Adrenal gland (tissue), 19 donors: ENCODE results near the gene PDLIM3. TPM values are rescaled to one million over a fixed set of nuclear protein-coding genes. Genes with fewer than 3 reads are reported as not detected.

Experiments
- DNase-seq, 7 donors: peaks; one replicate each; pipeline ENCODE4 v3.0.0-alpha.2; 2019 to 2020
- H3K27ac ChIP-seq, 5 donors: fragments of 200-600 bp; sonication (generic) in 4 of 5; 1 replicate in 3 of 5; 2 replicates in 2 of 5; pipeline versions ENCODE4 v1.5.1 to v1.8.0; 2016 to 2020; ENCODE audit warnings: mild to moderate bottlenecking in 1 of 5
- H3K27me3 ChIP-seq: fragments of 200-600 bp; 2 replicates; pipeline ENCODE4 v1.8.0; 2021
- H3K36me3 ChIP-seq, 2 donors: fragments of 200-600 bp; replicated peaks in 1 of 2; 1 replicate in 1 of 2; 2 replicates in 1 of 2; pipeline versions ENCODE4 v1.5.1 to v1.8.0; 2018 to 2022
- H3K4me1 ChIP-seq, 2 donors: fragments of 200-600 bp; replicated peaks in 1 of 2; 1 replicate in 1 of 2; 2 replicates in 1 of 2; pipeline versions ENCODE4 v1.5.1 to v1.8.0; 2018 to 2021
- H3K4me3 ChIP-seq, 4 donors: fragments of 200-600 bp; sonication (generic) in 3 of 4; one replicate each; pipeline ENCODE4 v1.5.1; 2016 to 2018
- H3K9me3 ChIP-seq, 3 donors: fragments of 200-600 bp; sonication (generic) in 1 of 3; replicated peaks in 1 of 3; 1 replicate in 2 of 3; 2 replicates in 1 of 3; pipeline versions ENCODE4 v1.5.1 to v1.8.0; 2016 to 2021
- POLR2A ChIP-seq, 2 donors: fragments of 450-650 bp; IDR thresholded peaks; one replicate each; pipeline ENCODE4 v1.6.1; 2017; ENCODE audit warnings: antibody characterized with exemption in 2 of 2, mild to moderate bottlenecking in 2 of 2, moderate library complexity in 1 of 2
- WGBS, 4 donors: extraction: QIAGEN DNeasy Blood & Tissue Kit in 2 of 4; methylation state at CpG; one replicate each; pipeline versions ENCODE4 v1.1.5 to v1.1.7; 2013 to 2017; 5-methylcytosine and 5-hydroxymethylcytosine counted together
- intact Hi-C, 2 donors: fragments of 100-400 bp; cut with DNase I; formaldehyde crosslinking; loops; one replicate each; pipeline versions ENCODE4 v1.14.1 to v1.15.0; 2022 to 2023
- long read RNA-seq, 10 donors: library from polyadenylated mRNA in 3 of 10; unstranded in 2 of 10; stranded (forward) in 1 of 10; transcript quantifications; one replicate each; pipeline ENCODE4 v2.0.0 and lab custom pipeline, GENCODE V29; 2021 to 2026
- polyA plus RNA-seq, 3 donors: library from polyadenylated mRNA; stranded (reverse); fragments of 200-250 nt in 2 of 3; fragments of 350-450 nt in 1 of 3; fragmentation: Illumina TruSeq in 1 of 3; extraction: RNeasy Lipid Tissue Mini Kit (QIAGEN cat#74804) in 1 of 3; gene quantifications; one replicate each; pipeline ENCODE4 v1.2.3, GENCODE V29; 2013 to 2014
- total RNA-seq, 9 donors: library from RNA; depleted of rRNA in 4 of 9; stranded (reverse); fragments of >200 nt in 4 of 9; fragments of 120-200 nt in 1 of 9; fragmentation: NEBNext Ultra II Directional in 1 of 9; extraction: Animal tissue kit (Norgen Biotek cat#: 25700) in 1 of 9; gene quantifications; one replicate each; pipeline versions ENCODE4 v1.1.0 to v1.2.4, GENCODE V29; 2013 to 2023
- TF ChIP-seq, protein P1 (sequence below), 6 experiments: fragments of 450-650 bp in 4 of 6; fragments of 200-600 bp in 2 of 6; sonication (generic) in 1 of 6; IDR thresholded peaks; 1 replicate in 5 of 6; 2 replicates in 1 of 6; pipeline versions ENCODE4 v1.5.1 to v1.8.0; 2016 to 2021; ENCODE audit warnings: antibody characterized with exemption in 6 of 6, mild to moderate bottlenecking in 2 of 6, moderate library complexity in 1 of 6
- donor health status: healthy with polysubstance abuse.
- donor health status: Bipolar disorder and iron deficiency.
- donor health status: DM: yes; HTN: yes; CAD: no.
- donor health status: DM: no; HTN: no; CAD: no.
- donor health status: DM: no; HTN: no; CAD: no.
- donor health status: DM: yes; HTN: yes; CAD: no.

The PDLIM3 gene
- total RNA-seq (10 to 100 TPM in 1 of 9 donors, 1 to 10 TPM in 8; 2.6 to 22.6 (median 5.2) TPM), polyA plus RNA-seq (10 to 100 TPM in 1 of 3 donors, 1 to 10 TPM in 2; 7.1 to 13.9 (median 8.8) TPM)
- long read RNA-seq, donor 1: 0 reads
- long read RNA-seq, donor 2: 0 reads
- long read RNA-seq, donor 3, partial matches to known transcripts: 0 of 1 reads
- long read RNA-seq, donor 3, other reads (novel, unspliced or antisense): 0 of 1 reads
- long read RNA-seq, donor 4: 0 reads
- long read RNA-seq, donor 5, partial matches to known transcripts: 0 of 4 reads
- long read RNA-seq, donor 5, other reads (novel, unspliced or antisense): 0 of 4 reads
- long read RNA-seq, donor 6, transcript PDLIM3-203 (7 exons, 1,672 nt): major isoform, 5 of 7 reads
- long read RNA-seq, donor 6, partial matches to known transcripts: 0 of 7 reads
- long read RNA-seq, donor 6, other reads (novel, unspliced or antisense): 2 of 7 reads
- long read RNA-seq, donor 7, partial matches to known transcripts: 0 of 2 reads
- long read RNA-seq, donor 7, other reads (novel, unspliced or antisense): 0 of 2 reads
- long read RNA-seq, donor 8, partial matches to known transcripts: 0 of 2 reads
- long read RNA-seq, donor 8, other reads (novel, unspliced or antisense): 0 of 2 reads
- long read RNA-seq, donor 9: 0 reads
- long read RNA-seq, donor 10, partial matches to known transcripts: 0 of 1 reads
- long read RNA-seq, donor 10, other reads (novel, unspliced or antisense): 0 of 1 reads

DNA sequence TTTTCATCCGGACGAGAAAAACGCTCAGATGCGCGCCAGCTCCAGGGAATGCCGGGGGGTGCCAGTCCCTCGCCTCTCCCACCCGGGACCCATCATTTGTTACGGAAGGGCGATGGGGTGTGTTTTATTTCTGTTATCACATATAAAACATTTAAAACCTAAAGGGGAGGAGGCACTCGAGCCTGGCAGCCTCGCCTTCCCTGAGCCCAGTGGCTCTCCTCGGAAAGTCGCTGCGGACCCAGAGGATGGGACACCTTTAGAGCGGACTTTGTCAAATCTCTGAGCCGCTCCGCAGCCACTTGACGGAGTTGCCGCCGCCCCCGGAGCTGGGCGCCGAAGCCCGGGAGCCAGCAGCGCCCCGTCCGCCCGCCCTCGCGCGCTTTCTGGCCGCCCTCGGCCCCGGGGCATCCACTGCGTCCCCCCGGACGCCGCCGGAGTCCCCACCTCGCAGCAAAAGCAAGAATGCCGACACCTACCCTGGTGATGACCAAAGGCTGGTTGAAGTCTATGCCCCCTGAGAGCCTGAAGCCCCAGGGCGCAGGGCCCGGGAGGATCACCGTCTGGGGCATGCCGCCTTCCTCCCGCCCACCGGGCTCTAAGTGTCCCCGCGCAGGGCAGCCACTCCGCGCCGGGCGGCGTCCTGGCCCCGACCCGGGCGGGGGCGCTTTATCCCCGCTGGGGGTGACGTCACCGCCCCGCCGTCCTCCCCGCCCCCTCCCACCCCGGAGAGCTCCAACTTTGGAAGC, at the start of gene PDLIM3:
Gene PDLIM3, minus strand, starts transcription at position 642 of the 746 bp plus-strand sequence. Its CDS starts 73 bp downstream, at position 569.
- Histone ChIP-seq H3K9me3 (no peaks in the 10 kb centered on the region), H3K4me3 (peak within 1 kb of the TSS in 2 of 4 donors; percentile 17 to 63), H3K27me3 (no peaks in the 10 kb centered on the region), H3K27ac (peak within 1 kb of the TSS in 3 of 5 donors; percentile 37 to 68 (median 57)), H3K4me1 (peaks cover 8 to 20% of the 10 kb centered on the region in 2 donors), H3K36me3 (no peaks in the 10 kb centered on the region)
- intact Hi-C loops: no loop called here
- DNase-seq: peak in 6 of 7 donors; percentile 22 to 63 (median 40)
- WGBS, 4 donors: 0 to 5% (median 2%) methylated on average over 11 to 66 of the region's 66 CpGs
- TF ChIP-seq, protein P1, sequence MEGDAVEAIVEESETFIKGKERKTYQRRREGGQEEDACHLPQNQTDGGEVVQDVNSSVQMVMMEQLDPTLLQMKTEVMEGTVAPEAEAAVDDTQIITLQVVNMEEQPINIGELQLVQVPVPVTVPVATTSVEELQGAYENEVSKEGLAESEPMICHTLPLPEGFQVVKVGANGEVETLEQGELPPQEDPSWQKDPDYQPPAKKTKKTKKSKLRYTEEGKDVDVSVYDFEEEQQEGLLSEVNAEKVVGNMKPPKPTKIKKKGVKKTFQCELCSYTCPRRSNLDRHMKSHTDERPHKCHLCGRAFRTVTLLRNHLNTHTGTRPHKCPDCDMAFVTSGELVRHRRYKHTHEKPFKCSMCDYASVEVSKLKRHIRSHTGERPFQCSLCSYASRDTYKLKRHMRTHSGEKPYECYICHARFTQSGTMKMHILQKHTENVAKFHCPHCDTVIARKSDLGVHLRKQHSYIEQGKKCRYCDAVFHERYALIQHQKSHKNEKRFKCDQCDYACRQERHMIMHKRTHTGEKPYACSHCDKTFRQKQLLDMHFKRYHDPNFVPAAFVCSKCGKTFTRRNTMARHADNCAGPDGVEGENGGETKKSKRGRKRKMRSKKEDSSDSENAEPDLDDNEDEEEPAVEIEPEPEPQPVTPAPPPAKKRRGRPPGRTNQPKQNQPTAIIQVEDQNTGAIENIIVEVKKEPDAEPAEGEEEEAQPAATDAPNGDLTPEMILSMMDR (IDR thresholded peaks at IDR 0.05): no peak
- peak in 1 of 2 donors; percentile 21 for TF ChIP-seq POLR2A (IDR thresholded peaks at IDR 0.05)

DNA sequence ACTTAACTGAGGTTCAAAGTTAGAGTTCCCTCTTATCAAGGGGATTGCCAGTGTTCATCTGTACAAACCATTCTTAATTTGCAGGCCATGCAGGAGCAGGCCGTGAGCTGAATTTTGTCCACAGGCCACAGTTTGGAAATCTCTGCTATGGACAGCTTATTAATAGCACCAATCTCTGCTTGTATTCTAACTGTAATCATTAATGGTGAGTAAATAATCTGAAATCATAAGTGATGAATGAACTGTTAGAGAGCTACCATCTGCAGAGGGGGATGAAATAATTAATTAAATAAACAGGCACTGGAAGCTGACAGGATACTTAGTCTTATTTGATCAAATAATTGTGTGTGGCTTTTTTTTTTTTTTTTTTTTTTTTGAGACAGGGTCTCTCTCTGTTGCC, 48.5 kb upstream of the PDLIM3 start:
- no peak overlapping the region for H3K4me3 ChIP-seq
- DNase-seq: peak in 1 of 7 donors; percentile 29
- TF ChIP-seq, protein P1 (IDR thresholded peaks at IDR 0.05): no peak
- no peak for TF ChIP-seq POLR2A (IDR thresholded peaks at IDR 0.05)
- peaks cover 0 to 13% of the 10 kb centered on the region in 2 donors for H3K36me3 ChIP-seq
- no peaks in the 10 kb centered on the region for H3K9me3 ChIP-seq
- H3K27ac ChIP-seq: no peak overlapping the region
- intact Hi-C loops: no loop called here
- no peaks in the 10 kb centered on the region for H3K4me1 ChIP-seq
- no peaks in the 10 kb centered on the region for H3K27me3 ChIP-seq
- WGBS, 4 donors: 83 to 100% (median 89%) methylated on average over 1 of the region's 1 CpG

DNA sequence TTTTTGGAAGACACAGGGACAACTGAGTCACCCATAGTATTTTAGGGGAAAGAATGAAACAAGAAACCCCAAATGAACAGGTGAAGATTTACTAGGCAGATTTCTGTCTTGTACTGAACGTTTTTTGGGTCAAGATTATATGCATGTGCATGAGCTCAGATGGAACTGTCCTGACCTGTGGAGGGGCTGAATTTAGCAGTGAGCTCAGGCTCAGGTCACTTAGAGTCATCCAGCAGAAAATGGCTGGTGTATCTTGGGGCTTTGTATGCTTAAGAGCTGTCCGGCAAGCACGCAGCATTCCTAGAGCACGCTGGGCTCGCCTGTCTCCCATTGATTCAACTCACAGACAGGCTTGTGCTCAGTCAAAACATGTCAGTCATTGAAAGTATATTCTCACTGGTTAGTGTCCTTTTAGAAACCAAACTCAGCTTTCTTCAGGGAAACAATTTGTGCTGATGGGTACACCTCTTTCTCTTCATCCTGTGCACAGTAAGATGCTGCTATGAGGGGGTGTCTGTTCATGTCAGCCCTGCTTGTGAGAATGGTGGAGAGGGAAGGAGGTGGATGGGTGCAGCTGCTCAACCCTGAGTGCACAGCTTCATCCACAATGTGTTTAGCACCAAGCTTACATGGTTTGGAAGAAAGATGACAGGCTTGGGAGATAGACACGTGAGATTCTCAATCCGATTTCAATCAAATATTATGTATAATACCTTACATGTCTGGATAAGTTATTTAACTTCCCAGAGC, 47.5 kb upstream of the PDLIM3 start:
- no peak overlapping the region for H3K27ac ChIP-seq
- DNase-seq: no peak
- H3K9me3 ChIP-seq: no peaks in the 10 kb centered on the region
- 77 to 83% (median 77%) methylated on average over 6 to 7 of the region's 7 CpGs for WGBS, 4 donors
- no peak overlapping the region for H3K4me3 ChIP-seq
- no peaks in the 10 kb centered on the region for H3K27me3 ChIP-seq
- H3K4me1 ChIP-seq: no peaks in the 10 kb centered on the region
- intact Hi-C loops: no loop called here
- no peak for TF ChIP-seq POLR2A (IDR thresholded peaks at IDR 0.05)
- TF ChIP-seq, protein P1 (IDR thresholded peaks at IDR 0.05): no peak
- peaks cover 0 to 12% of the 10 kb centered on the region in 2 donors for H3K36me3 ChIP-seq
